Stimulated activated CD4-positive, alpha-beta T cell treated with anti-CD3 and anti-CD28 coated beads, TNF-alpha, amount 100 ng/mL, for 4 hours (primary cell): Measurements from ENCODE around the gene COQ8B.
"Not testable (repeated sequence)": the region's sequence is repeated elsewhere in the genome, so short reads cannot be mapped to it uniquely, and the experiment has no call there.

Experiments used
- DNase-seq, 3 experiments: peaks; one replicate each; pipeline ENCODE4 v3.0.0-alpha.2; 2020; ENCODE audit warnings: low read depth in 3 of 3

The COQ8B gene

GRCh38 chr19:40716482-40717324 is at the start of gene COQ8B, which contains the start of gene ITPKC:
Gene COQ8B, minus strand, starts transcription at chr19:40716886. Its CDS starts 2,254 bp downstream, at chr19:40714632.
Gene ITPKC, plus strand, starts transcription at chr19:40717112. Its CDS starts 24 bp downstream, at chr19:40717136.
- DNase-seq: peak; percentile 100

GRCh38 chr19:40766385-40766784 is 49.7 kb upstream of the COQ8B start:
- DNase-seq: not testable (repeated sequence)

GRCh38 chr19:40763963-40764362 is 47.3 kb upstream of the COQ8B start:
- DNase-seq: no peak

- no peak for DNase-seq
These were observed 46.8 kb upstream of the COQ8B start for GRCh38 chr19:40763526-40763925.

- no peak for DNase-seq
These were observed 46.2 kb upstream of the COQ8B start for GRCh38 chr19:40762754-40763470.

- DNase-seq: no peak
These were observed 42.7 kb upstream of the COQ8B start for GRCh38 chr19:40759352-40759751.

GRCh38 chr19:40758491-40758890 is 41.8 kb upstream of the COQ8B start:
- DNase-seq: no peak

GRCh38 chr19:40756502-40757110 is 39.9 kb upstream of the COQ8B start:
- no peak for DNase-seq

- DNase-seq: no peak
These were observed 39.1 kb upstream of the COQ8B start for GRCh38 chr19:40755791-40756190.

GRCh38 chr19:40755248-40755624 is 38.5 kb upstream of the COQ8B start:
- DNase-seq: no peak

- DNase-seq: no peak
These were observed 38.0 kb upstream of the COQ8B start for GRCh38 chr19:40754611-40755247.

GRCh38 chr19:40752257-40752781 is 35.6 kb upstream of the COQ8B start:
- no peak for DNase-seq

GRCh38 chr19:40750874-40751537 is 34.3 kb upstream of the COQ8B start, which contains the start of gene SNRPA:
Gene SNRPA, plus strand, starts transcription at chr19:40751203. Its CDS starts 206 bp downstream, at chr19:40751409.
- peak; percentile 92 to 95 (median 92) for DNase-seq

- DNase-seq: peak; percentile 92 to 99 (median 98)
These were observed 33.6 kb upstream of the COQ8B start, which contains the start of gene ACTMAP for GRCh38 chr19:40750058-40750873. Gene ACTMAP, minus strand, starts transcription at chr19:40750477. Its CDS starts 674 bp downstream, at chr19:40749803.

GRCh38 chr19:40747536-40747935 is 30.9 kb upstream of the COQ8B start:
- no peak for DNase-seq

GRCh38 chr19:40745402-40745780 is 28.7 kb upstream of the COQ8B start:
- no peak for DNase-seq

GRCh38 chr19:40744554-40745401 is 28.1 kb upstream of the COQ8B start:
- DNase-seq: no peak

- no peak for DNase-seq
These were observed 27.2 kb upstream of the COQ8B start for GRCh38 chr19:40743926-40744325.

- DNase-seq: no peak
These were observed 26.2 kb upstream of the COQ8B start for GRCh38 chr19:40742886-40743285.
